ENCODE measurements around the gene TAF8. TPM values are rescaled to one million over a fixed set of nuclear protein-coding genes. Genes with fewer than 3 reads are reported as not detected.

The TAF8 gene
- total RNA-seq, 1 experiment from 2014 or later, result 35.5 TPM

DNA sequence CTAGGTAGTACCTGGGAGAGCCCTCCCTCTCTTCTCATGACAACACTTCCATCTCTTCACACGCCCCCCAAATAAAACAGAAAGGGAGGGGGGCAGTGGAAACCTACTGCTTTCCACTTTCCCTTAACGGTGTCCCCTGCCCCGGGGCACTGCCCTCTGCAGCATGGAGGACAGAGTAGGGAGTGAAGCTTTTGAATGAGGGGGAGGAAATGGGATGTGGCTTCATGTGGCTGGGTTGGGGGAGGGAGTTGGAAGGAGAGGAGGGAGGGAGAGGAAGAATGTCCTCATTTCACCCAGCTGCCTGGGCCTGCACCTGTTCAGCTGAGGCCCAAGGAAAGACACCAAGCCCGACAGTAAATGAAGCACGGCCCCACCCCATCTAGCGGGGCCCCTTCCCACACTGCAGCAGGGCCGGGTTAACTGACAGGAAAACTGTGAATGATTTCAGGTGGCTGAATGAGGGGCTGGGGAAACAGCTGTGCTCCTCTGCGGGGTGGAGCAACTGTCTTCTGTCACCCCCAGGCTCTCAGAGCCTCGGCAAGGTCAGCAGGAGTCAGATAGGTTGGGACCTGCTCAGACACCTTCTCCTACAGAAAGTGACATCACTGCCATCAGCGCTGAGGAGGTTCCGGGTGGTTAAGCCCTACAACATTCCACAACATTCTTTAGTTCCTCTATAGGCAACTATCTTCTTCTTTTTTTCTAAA is 40.0 kb upstream of the TAF8 start:
- ATAC-seq (no peak), DNase-seq (ENCODE audit: low read depth, low spot score) (no peak)
- no peaks in the 10 kb centered on the region for H3K36me3 ChIP-seq (ENCODE audit: control insufficient read depth, insufficient read depth, low read length)
- in situ Hi-C loops (cut with HindIII; ENCODE audit: low pct_unique_long_range_greater_than_20kb, low sequenced_read_pairs), result no loop called here
- no peaks in the 10 kb centered on the region for H3K27me3 ChIP-seq (ENCODE audit: control insufficient read depth, insufficient read depth, low read length)
- no peaks in the 10 kb centered on the region for H3K9me3 ChIP-seq (ENCODE audit: control insufficient read depth, insufficient read depth, low read depth, low read length)
- TF ChIP-seq CTCF (IDR thresholded peaks at IDR 0.05) (no peak), SIN3A (IDR thresholded peaks at IDR 0.05; ENCODE audit: borderline replicate concordance, insufficient read depth, low read depth, low read length) (no peak), POLR2AphosphoS5 (IDR thresholded peaks at IDR 0.05; ENCODE audit: low read depth, low read length) (no peak), REST (IDR thresholded peaks at IDR 0.05; ENCODE audit: insufficient read depth in 1 of 2, low read depth in 2 of 2, low read length in 1 of 2) (no peak), TCF7L2 (IDR thresholded peaks at IDR 0.05; ENCODE audit: low read depth, low read length) (no peak)
- intact Hi-C loops (cut with micrococcal nuclease; ENCODE audit: unreplicated experiment), result no loop called here
- no peak overlapping the region for H3K4me3 ChIP-seq (ENCODE audit: low read depth in 2 of 2, low read length in 2 of 2)
- ChIA-PET POLR2A (interaction anchor here (0.6 kb wide), 1 partner anchor 145 kb away, joined by 4 read pairs; no protein-coding TSS in a partner anchor), CTCF (no interaction called here)
- H3K4me1 ChIP-seq (ENCODE audit: control insufficient read depth, insufficient read depth, low read length), result no peaks in the 10 kb centered on the region
- BruUV-seq (replicated peaks), result no TSS peak
- no peak overlapping the region for H3K27ac ChIP-seq (ENCODE audit: low read length)

GRCh38 chr6:42010909-42011308 is 39.4 kb upstream of the TAF8 start:
- TF ChIP-seq CTCF (IDR thresholded peaks at IDR 0.05), result no peak
- ATAC-seq (no peak), DNase-seq (ENCODE audit: low read depth, low spot score) (no peak)
- Histone ChIP-seq H3K27ac (ENCODE audit: low read length) (no peak overlapping the region), H3K4me1 (ENCODE audit: control insufficient read depth, insufficient read depth, low read length) (no peaks in the 10 kb centered on the region), H3K4me3 (ENCODE audit: low read depth in 2 of 2, low read length in 2 of 2) (no peak overlapping the region), H3K9me3 (ENCODE audit: control insufficient read depth, insufficient read depth, low read depth, low read length) (no peaks in the 10 kb centered on the region), H3K36me3 (ENCODE audit: control insufficient read depth, insufficient read depth, low read length) (no peaks in the 10 kb centered on the region), H3K27me3 (ENCODE audit: control insufficient read depth, insufficient read depth, low read length) (no peaks in the 10 kb centered on the region)
- in situ Hi-C loops (cut with HindIII; ENCODE audit: low pct_unique_long_range_greater_than_20kb, low sequenced_read_pairs), result no loop called here
- CTCF ChIA-PET, result no interaction called here
- no TSS peak for BruUV-seq (replicated peaks)
- intact Hi-C loops (cut with micrococcal nuclease; ENCODE audit: unreplicated experiment), result no loop called here
- POLR2A ChIA-PET, result no interaction called here

All from Panc1 (cell line).